Ascending aorta (tissue), 2 donors: ENCODE results near the gene CDC5L. TPM values are rescaled to one million over a fixed set of nuclear protein-coding genes. Genes with fewer than 3 reads are reported as not detected.
"Not testable (repeated sequence)": the region's sequence is repeated elsewhere in the genome, so short reads cannot be mapped to it uniquely, and the experiment has no call there.

Source experiments
- DNase-seq, 2 donors: peaks; one replicate each; pipeline ENCODE4 v3.0.0-alpha.2; 2019; ENCODE audit warnings: low spot score in 2 of 2
- H3K27ac ChIP-seq, 2 donors: fragments of 200-600 bp; sonication (generic); one replicate each; pipeline ENCODE4 v1.5.1; 2016 to 2017; ENCODE audit warnings: mild to moderate bottlenecking in 1 of 2
- H3K27me3 ChIP-seq: fragments of 200-600 bp; sonication (generic); one replicate; pipeline ENCODE4 v1.5.1; 2017
- H3K36me3 ChIP-seq, 2 donors: fragments of 200-600 bp; sonication (generic); one replicate each; pipeline ENCODE4 v1.5.1; 2016
- H3K4me1 ChIP-seq, 2 donors: fragments of 200-600 bp; sonication (generic); one replicate each; pipeline ENCODE4 v1.5.1; 2016 to 2017; ENCODE audit warnings: mild to moderate bottlenecking in 1 of 2
- H3K4me3 ChIP-seq, 2 donors: fragments of 200-600 bp; sonication (generic); one replicate each; pipeline ENCODE4 v1.5.1; 2016 to 2017; ENCODE audit warnings: mild to moderate bottlenecking in 1 of 2
- H3K9me3 ChIP-seq, 2 donors: fragments of 200-600 bp; sonication (generic); one replicate each; pipeline ENCODE4 v1.5.1; 2016
- intact Hi-C: fragments of 100-400 bp; cut with DNase I; formaldehyde crosslinking; loops from one replicate; pipeline ENCODE4 v1.15.1; 2023
- total RNA-seq: library from RNA; depleted of rRNA; stranded (reverse); fragments of >200 nt; gene quantifications from one replicate; pipeline ENCODE4 v1.1.0, GENCODE V29; 2016
- TF ChIP-seq, protein P1 (sequence below), 3 experiments: fragments of 200-600 bp in 2 of 3; fragments of 450-650 bp in 1 of 3; sonication (generic) in 2 of 3; IDR thresholded peaks; one replicate each; pipeline ENCODE4 v1.5.1; 2016 to 2019; ENCODE audit warnings: antibody characterized with exemption in 3 of 3, mild to moderate bottlenecking in 1 of 3, moderate library complexity in 1 of 3

The CDC5L gene
- total RNA-seq, 1 donor from 2014 or later: 10.9 TPM

DNA sequence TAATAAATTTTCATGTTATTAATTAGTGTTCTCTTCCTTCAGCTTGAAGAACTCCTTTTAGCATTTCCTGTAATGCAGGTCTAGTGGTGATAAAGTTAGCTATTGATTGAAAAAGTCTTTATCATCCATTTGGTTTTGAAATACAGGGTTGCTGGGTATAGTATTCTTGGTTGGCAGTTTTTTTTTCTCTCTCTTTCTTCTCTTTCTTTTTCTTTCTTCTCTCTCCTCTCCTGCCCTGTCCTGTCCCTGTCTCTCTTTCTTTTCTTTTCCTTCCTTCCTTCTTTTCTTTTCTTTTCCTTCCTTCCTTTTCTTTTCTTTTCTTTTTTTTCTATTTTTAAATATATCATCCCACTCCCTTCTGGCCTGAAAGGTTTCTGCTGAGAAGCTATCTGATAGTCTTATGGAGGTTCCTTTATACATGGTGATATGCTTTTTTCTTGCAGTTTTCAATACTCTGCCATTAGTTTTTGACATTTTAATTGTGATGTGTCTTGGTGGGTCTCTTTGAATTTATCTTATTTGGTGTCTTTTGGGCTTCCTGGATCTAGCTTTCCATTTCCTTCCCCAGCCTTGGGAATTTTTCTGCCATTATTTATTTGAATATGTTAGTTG, 55.4 kb downstream of the CDC5L start:
- H3K27ac ChIP-seq: no peak overlapping the region
- peaks cover 0 to 13% of the 10 kb centered on the region in 2 donors for H3K9me3 ChIP-seq
- H3K36me3 ChIP-seq: peaks cover 17 to 55% of the 10 kb centered on the region in 2 donors
- no peaks in the 10 kb centered on the region for H3K27me3 ChIP-seq
- TF ChIP-seq, protein P1, sequence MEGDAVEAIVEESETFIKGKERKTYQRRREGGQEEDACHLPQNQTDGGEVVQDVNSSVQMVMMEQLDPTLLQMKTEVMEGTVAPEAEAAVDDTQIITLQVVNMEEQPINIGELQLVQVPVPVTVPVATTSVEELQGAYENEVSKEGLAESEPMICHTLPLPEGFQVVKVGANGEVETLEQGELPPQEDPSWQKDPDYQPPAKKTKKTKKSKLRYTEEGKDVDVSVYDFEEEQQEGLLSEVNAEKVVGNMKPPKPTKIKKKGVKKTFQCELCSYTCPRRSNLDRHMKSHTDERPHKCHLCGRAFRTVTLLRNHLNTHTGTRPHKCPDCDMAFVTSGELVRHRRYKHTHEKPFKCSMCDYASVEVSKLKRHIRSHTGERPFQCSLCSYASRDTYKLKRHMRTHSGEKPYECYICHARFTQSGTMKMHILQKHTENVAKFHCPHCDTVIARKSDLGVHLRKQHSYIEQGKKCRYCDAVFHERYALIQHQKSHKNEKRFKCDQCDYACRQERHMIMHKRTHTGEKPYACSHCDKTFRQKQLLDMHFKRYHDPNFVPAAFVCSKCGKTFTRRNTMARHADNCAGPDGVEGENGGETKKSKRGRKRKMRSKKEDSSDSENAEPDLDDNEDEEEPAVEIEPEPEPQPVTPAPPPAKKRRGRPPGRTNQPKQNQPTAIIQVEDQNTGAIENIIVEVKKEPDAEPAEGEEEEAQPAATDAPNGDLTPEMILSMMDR (IDR thresholded peaks at IDR 0.05): no peak
- no peak for DNase-seq
- no peaks in the 10 kb centered on the region for H3K4me1 ChIP-seq
- intact Hi-C loops: no loop called here
- no peak overlapping the region for H3K4me3 ChIP-seq

DNA sequence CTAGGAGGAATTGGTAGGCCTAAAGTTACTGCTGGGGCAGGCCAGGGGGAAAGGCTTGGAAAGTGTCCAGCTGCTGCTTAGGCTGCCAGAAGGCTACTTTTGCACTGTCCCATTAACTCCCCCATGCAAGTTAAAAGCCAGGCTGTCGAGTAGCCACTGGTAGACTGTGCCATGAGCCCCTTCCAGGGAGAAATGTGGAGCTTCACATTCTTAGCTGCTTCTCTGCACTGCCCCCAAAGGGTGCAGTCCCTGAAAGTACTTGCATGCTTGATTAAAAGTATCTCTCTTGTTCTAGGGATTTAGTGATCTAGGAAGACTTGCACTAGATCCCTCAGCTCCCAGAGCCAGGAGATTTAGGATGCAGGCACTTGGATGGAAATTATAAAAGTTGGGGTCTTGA, 57.3 kb downstream of the CDC5L start:
- H3K27ac ChIP-seq: no peak overlapping the region
- H3K9me3 ChIP-seq: peaks cover 0 to 13% of the 10 kb centered on the region in 2 donors
- TF ChIP-seq, protein P1 (IDR thresholded peaks at IDR 0.05): no peak
- intact Hi-C loops: no loop called here
- H3K27me3 ChIP-seq: no peaks in the 10 kb centered on the region
- peaks cover 17 to 62% of the 10 kb centered on the region in 2 donors for H3K36me3 ChIP-seq
- no peak for DNase-seq
- H3K4me3 ChIP-seq: no peak overlapping the region
- no peaks in the 10 kb centered on the region for H3K4me1 ChIP-seq

DNA sequence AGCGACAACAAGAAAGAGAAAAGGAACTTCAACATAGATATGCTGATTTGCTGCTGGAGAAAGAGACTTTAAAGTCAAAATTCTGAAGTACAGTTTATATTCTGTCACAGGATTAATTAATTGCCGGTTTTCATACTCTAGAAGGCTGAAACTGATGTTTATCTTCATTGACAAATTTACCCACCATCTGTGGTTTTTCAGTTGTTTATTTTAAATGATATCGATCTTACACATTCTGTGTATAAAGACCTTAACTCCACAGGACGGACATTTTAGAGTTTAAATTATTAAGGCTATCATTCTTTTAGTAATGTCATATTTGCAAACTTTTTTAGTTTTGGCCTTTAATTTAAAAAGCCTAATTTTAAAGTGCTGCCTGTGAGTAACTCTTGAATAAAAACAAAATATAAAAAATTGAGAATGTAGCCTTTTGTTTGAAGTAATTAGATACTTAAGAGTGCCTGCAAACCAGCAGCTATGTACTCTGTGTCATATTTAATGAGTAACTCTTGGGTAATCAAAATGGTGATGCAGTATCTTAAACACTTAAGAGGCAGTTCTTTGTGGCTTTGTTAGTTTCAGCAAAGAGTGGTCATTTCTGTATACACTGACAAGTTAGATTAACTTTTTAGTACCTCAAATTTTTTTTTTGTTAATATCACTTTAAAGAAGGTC, 59.3 kb downstream of the CDC5L start:
- peaks cover 0 to 13% of the 10 kb centered on the region in 2 donors for H3K9me3 ChIP-seq
- H3K4me1 ChIP-seq: no peaks in the 10 kb centered on the region
- H3K27me3 ChIP-seq: no peaks in the 10 kb centered on the region
- TF ChIP-seq, protein P1 (IDR thresholded peaks at IDR 0.05): no peak
- no peak for DNase-seq
- peaks cover 17 to 51% of the 10 kb centered on the region in 2 donors for H3K36me3 ChIP-seq
- H3K27ac ChIP-seq: no peak overlapping the region
- no peak overlapping the region for H3K4me3 ChIP-seq
- intact Hi-C loops: no loop called here

DNA sequence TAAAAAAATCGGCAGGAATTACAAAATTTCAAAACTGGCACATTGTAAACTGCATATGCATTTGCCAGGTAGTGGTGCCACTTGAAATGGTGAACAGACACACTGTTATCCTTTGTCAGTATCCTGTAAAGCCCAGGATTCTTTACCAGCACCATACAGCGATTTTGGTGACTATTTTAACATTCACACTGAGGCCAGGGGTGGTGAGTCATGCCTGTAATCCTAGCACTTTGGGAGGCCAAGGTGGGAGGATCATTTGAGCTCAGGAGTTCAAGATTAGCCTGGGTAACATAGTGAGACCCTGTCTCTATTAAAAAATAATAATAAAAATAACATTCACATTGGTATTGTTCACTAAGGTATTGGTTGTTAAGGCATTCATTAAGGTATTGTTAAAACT, 61.7 kb downstream of the CDC5L start:
- H3K4me1 ChIP-seq, H3K27ac ChIP-seq, H3K9me3 ChIP-seq, DNase-seq, intact Hi-C loops, H3K4me3 ChIP-seq, H3K27me3 ChIP-seq: not testable (repeated sequence)
- H3K36me3 ChIP-seq: peaks cover 12 to 40% of the 10 kb centered on the region in 2 donors

DNA sequence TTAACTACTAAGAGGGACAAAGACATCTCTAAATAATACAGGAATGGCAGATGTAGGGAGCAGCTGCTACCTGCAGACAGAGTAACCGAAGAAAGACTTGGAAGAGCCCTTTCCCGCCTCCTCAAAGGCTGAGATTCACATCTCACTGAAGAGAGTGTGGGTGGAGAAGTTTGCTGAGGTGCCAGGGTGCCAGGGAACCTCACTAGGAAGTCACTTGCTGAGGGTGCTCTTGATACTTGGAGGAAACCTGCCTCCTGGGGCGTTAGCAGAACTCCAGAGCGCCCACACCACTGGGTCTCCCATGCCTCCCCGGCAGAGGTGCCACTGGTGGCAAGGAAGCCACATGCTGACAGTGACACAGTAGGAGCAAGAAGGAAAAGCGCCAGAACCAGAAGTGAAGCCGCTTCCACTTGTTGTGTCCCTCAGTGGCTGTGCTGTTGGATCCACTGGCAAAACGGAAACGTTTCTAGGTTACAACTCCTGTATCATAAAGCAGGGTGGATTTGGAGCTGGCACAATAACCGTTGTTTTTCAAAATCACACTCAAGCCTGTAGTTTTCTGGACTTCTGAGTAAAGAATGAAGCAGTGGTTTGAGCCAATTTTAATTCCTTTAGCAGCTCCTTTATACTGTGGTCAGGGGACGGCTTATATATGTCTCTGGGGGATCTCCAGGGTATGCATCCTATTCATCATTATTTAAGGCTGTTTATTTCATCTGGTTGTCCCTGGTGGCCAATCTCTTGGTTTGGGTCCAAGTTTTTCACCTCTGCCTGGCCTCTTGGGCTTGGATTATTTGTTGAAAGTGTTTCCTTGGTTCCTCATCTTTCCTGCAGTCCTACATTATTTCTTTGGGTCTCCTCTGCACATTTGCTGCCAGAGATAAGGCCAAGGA, 64.5 kb downstream of the CDC5L start:
- peaks cover 0 to 16% of the 10 kb centered on the region in 2 donors for H3K36me3 ChIP-seq
- no peaks in the 10 kb centered on the region for H3K9me3 ChIP-seq
- TF ChIP-seq, protein P1 (IDR thresholded peaks at IDR 0.05): no peak
- H3K27me3 ChIP-seq: no peaks in the 10 kb centered on the region
- intact Hi-C loops: no loop called here
- H3K4me3 ChIP-seq: no peak overlapping the region
- H3K27ac ChIP-seq: peak overlapping the region; percentile 24 to 52
- no peak for DNase-seq
- H3K4me1 ChIP-seq: peaks cover 0 to 4% of the 10 kb centered on the region in 2 donors
